Measurements from ENCODE around the gene GRIK5.

DNA sequence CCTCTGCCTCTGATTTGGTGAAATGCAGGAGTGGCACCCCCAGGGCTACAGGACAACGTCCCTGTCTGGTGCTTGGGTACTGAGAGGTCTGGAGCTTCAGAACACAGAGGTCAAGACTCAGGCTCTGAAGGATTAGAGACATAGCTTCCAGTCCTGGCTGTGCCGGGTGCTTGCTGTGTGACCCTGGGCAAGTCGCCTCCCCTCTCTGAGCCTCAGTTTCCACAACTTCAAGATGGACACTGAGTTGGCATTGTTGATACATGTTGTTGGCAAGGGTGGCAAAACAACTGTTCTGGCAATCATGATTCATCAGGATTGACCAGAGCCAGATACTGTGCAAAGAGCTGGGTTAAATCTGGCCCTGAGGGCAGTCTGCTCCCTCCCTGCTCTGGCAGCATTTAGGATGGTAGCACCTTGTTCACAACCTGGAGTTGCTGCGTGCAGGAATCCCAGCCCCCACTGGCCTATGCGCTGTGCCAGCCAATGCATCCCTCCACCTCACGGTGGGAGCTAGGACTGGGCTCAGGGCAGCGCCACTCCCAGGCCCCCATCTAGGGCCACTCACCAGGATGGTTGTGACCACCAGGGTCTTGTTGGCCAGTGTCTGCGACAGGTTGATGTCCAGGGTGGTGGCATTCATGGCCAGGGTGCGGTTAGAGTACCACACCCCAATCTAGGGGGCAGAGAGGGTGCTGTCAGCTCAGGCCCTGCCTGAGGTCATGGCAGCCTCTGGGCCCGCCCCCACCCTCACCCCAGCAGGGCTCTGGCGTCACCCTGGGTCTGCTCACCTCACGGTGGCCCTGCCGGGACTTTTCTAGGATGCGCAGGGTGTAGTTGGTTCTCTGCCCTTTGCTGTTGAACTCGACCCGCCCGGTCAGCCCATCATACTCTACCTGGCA is 16.7 kb downstream of the GRIK5 start:
- TF ChIP-seq, protein P1, sequence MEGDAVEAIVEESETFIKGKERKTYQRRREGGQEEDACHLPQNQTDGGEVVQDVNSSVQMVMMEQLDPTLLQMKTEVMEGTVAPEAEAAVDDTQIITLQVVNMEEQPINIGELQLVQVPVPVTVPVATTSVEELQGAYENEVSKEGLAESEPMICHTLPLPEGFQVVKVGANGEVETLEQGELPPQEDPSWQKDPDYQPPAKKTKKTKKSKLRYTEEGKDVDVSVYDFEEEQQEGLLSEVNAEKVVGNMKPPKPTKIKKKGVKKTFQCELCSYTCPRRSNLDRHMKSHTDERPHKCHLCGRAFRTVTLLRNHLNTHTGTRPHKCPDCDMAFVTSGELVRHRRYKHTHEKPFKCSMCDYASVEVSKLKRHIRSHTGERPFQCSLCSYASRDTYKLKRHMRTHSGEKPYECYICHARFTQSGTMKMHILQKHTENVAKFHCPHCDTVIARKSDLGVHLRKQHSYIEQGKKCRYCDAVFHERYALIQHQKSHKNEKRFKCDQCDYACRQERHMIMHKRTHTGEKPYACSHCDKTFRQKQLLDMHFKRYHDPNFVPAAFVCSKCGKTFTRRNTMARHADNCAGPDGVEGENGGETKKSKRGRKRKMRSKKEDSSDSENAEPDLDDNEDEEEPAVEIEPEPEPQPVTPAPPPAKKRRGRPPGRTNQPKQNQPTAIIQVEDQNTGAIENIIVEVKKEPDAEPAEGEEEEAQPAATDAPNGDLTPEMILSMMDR (conservative IDR thresholded peaks at IDR 0.05 in 1 of 2, IDR thresholded peaks at IDR 0.05 in 1 of 2; ENCODE audit: extremely low read depth in 1 of 2, insufficient read depth in 1 of 2, low read depth in 1 of 2, low read length in 2 of 2) = no peak
- TF ChIP-seq EZH2 (IDR thresholded peaks at IDR 0.05; ENCODE audit: borderline replicate concordance, low read length) = no peak
